Measurements from ENCODE around the gene BICD1.

- TF ChIP-seq EP300 (IDR thresholded peaks at IDR 0.05) (no peak), CTCF (IDR thresholded peaks at IDR 0.05) (no peak), POLR2AphosphoS5 (IDR thresholded peaks at IDR 0.05) (no peak), POLR2A (IDR thresholded peaks at IDR 0.05) (no peak)
These were observed 59.9 kb downstream of the BICD1 start for GRCh38 chr12:32166510-32166909.
